ENCODE data around the gene TPRG1L.

GRCh38 chr1:3645247-3645646 lies 20.4 kb downstream of the TPRG1L start:
- TF ChIP-seq CTCF (IDR thresholded peaks at IDR 0.05), result no peak
- no peak for TF ChIP-seq POLR2A (IDR thresholded peaks at IDR 0.05)

Data from esophagus squamous epithelium (tissue), 4 donors.